GM06990 (cell line): Measurements from ENCODE around the gene SNX19.

Source experiments
- DNase-seq: peaks from one replicate; pipeline ENCODE4 v3.0.0-alpha.2; 2011; ENCODE audit not compliant: insufficient read length; ENCODE audit errors: extremely low read depth
- H3K27me3 ChIP-seq: replicated peaks from 2 replicates; pipeline ENCODE4 v1.6.0; 2011; ENCODE audit warnings: low read length; ENCODE audit not compliant: control insufficient read depth, insufficient read depth
- H3K36me3 ChIP-seq: 2 replicates; pipeline ENCODE4 v1.5.1; 2011; ENCODE audit warnings: low read length; ENCODE audit not compliant: control insufficient read depth, insufficient read depth
- H3K4me3 ChIP-seq: replicated peaks from 2 replicates; pipeline ENCODE4 v1.5.1; 2011; ENCODE audit warnings: low read depth, mild to moderate bottlenecking, control low read depth, low read length
- CTCF ChIP-seq: IDR thresholded peaks from 2 replicates; pipeline ENCODE4 v1.5.1; 2011; ENCODE audit warnings: low read length, control low read depth, mild to moderate bottlenecking, inconsistent platforms; ENCODE audit not compliant: insufficient read depth, poor library complexity, severe bottlenecking

SNX19 gene

GRCh38 chr11:130894322-130895025, 21.8 kb downstream of the SNX19 start:
- peak; percentile 18 for DNase-seq
- TF ChIP-seq CTCF, result peak; percentile 88
- Histone ChIP-seq H3K27me3 (no peaks in the 10 kb centered on the region), H3K36me3 (peaks cover 25% of the 10 kb centered on the region), H3K4me3 (no peak overlapping the region)

- DNase-seq, result no peak
- H3K27me3 ChIP-seq, result no peaks in the 10 kb centered on the region
- no peak overlapping the region for H3K4me3 ChIP-seq
- no peak for TF ChIP-seq CTCF
- H3K36me3 ChIP-seq, result peaks cover 20% of the 10 kb centered on the region
These were observed 23.4 kb downstream of the SNX19 start for GRCh38 chr11:130892861-130893260.

GRCh38 chr11:130891326-130891725, 25.0 kb downstream of the SNX19 start:
- H3K4me3 ChIP-seq, result no peak overlapping the region
- no peak for TF ChIP-seq CTCF
- DNase-seq, result no peak
- H3K36me3 ChIP-seq, result peaks cover 13% of the 10 kb centered on the region
- no peaks in the 10 kb centered on the region for H3K27me3 ChIP-seq

- no peak for TF ChIP-seq CTCF
- Histone ChIP-seq H3K4me3 (no peak overlapping the region), H3K36me3 (peaks cover 14% of the 10 kb centered on the region), H3K27me3 (no peaks in the 10 kb centered on the region)
- no peak for DNase-seq
These were observed 26.1 kb downstream of the SNX19 start for GRCh38 chr11:130890039-130890745.

GRCh38 chr11:130888790-130889189, 27.5 kb downstream of the SNX19 start:
- TF ChIP-seq CTCF, result no peak
- Histone ChIP-seq H3K36me3 (peaks cover 12% of the 10 kb centered on the region), H3K27me3 (no peaks in the 10 kb centered on the region), H3K4me3 (no peak overlapping the region)
- no peak for DNase-seq
